Activated CD4-positive, alpha-beta T cell treated with anti-CD3 and anti-CD28 coated beads for 24 hours (primary cell): ENCODE measurements around the gene ENDOD1.

Source experiments
- DNase-seq, 2 donors: peaks; one replicate each; pipeline ENCODE4 v3.0.0-alpha.2; 2020; ENCODE audit warnings: low read depth in 2 of 2

Gene ENDOD1

DNA sequence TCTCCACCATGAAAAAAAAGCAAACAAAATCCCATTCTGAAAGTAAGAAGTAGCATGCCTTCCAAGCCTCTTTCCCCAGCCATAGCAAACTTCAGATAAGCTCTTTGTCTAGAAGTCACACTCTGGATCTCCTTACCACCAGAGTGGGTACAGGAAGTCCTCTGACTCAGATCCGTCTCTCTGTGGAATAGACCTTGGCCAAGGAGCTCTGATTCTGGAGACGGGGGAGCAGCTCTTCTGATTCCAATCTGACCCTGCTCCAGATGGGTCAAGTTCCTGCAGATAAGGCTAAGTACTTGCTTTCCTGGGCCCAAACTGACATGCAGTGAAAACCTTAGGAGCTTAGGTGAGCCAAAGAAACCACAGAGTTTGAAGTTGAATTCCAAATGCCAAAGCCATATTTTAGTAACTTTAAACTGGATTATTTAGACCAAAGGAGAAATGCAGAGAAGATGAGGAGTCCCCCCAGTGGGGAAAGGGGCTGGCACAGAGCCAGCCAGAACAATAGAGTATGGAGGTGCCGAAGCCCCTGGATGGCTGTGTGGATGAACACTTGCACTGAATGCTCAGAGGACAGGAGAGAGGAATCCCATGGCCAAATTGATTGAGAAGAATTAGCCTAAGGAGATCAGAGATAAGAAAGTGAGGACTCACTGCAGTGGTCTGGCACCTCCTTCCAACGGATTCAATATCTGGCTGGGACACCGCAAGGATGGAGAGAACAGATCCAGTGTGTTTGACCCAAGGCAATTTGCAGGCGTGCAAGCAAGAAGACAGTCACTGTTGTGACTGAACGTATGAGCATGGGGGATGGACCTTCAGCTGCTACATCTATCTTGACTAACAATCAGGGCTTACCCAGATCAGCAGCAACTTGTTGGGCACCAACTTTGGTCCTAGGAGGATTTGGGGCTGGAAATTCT is 54.9 kb downstream of the ENDOD1 start:
- no peak for DNase-seq

DNA sequence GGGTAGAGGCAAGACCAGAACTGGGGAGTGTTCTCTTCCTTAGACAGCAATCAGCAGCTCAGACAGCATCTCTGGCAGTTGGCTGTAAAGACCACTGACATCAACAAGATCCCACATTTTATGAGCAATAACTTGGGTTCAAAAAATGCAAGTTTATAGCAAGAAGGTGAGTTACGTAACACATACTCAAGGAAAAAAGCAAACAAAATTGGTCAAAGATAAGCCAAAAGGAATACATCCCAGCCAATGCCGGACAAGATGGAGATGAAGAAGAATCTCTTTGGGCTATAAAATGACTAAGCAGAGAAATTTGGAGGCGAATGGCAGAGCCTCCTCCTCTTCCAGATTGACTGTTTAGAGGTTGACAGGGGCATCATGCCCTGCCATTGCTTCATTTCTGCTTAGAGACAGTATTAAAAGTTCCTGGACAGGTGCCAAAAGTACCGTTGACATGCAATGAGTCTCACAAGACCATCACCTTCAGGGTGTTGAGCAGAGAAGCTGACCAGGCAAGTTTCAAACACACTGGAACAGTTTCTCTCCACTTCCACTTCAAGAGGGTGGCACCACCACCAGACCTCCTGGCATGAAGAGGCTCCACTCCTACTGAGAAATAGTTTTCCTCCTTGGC is 55.9 kb downstream of the ENDOD1 start:
- no peak for DNase-seq

- no peak for DNase-seq
Observed at GRCh38 chr11:95147364-95147905, 57.8 kb downstream of the ENDOD1 start.

GRCh38 chr11:95148406-95148805 is 58.8 kb downstream of the ENDOD1 start:
- DNase-seq = no peak

GRCh38 chr11:95148938-95149337 is 59.3 kb downstream of the ENDOD1 start:
- no peak for DNase-seq

DNA sequence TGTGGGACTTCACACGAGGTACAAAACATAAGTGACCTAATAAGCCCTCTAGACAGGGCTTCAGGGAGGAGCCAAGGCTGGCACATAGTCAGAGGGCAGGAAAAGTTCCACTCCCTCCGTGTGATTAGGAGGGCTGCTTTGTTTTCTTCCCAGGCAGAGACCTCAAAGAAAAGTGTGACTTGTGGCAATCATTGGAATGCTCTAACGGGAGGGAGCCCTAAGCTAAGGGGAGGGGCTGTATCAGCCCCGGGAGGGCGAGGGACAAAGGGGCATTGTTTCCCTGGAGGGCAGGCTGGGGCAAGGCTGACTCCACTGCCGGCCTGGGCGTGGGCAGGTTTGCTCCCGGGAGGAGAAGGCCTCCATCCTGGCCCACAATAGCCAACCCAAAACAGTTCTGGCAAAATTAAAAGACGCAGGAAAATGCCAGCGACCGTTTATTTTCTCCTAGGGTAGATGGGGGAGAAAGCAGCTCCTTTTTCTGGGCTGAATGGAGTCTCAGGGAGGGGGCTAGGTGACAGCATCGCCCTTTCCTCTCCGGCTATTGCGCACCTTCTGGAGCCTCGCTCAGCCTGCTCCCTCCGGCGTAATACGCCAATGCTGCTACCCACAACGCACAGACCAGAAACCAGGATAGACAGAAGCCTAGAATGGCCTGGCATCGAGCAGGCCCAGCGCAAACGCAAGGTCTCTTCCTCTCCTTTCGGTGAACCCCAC is 60.2 kb downstream of the ENDOD1 start:
- DNase-seq = no peak

DNA sequence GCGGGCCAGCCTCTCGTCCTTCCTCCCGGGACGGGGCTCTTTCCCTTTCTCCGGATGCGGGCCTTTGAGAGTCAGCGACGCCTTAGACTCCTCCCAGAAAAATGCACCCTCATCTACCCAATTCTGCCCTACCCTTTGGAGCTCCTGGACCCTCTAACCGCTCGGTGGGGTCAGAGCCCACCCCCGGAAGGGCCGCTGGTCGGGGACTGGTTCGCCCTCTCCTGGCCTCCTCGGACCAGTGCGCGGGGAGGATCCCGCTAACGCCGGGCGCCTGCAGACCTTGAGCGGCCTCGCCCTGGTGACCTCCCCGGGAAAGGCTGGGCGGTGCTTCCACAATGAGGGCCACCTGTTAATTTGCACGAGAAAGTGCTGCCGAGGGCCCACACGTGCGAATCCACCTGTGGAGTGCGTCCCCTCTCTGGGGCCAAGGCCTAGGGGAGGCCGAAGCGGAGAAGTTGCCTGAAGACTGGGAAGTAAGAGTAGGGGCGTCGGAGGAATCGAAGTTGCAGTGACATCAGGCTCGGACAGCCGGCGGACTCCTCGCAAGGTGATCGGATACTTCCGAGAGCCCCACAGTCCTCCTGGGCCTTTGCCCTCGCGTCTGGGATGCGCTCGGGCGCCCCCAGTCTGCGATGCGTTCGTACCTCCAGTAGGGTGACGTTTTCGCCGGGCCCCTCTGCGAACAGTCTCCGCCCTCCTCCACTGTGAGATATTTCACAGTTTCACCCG is 61.5 kb downstream of the ENDOD1 start:
- peak; percentile 77 to 87 for DNase-seq

- no peak for DNase-seq
Observed at GRCh38 chr11:95152876-95153856, 63.5 kb downstream of the ENDOD1 start.

GRCh38 chr11:95153857-95154246 is 64.2 kb downstream of the ENDOD1 start:
- DNase-seq = no peak

DNA sequence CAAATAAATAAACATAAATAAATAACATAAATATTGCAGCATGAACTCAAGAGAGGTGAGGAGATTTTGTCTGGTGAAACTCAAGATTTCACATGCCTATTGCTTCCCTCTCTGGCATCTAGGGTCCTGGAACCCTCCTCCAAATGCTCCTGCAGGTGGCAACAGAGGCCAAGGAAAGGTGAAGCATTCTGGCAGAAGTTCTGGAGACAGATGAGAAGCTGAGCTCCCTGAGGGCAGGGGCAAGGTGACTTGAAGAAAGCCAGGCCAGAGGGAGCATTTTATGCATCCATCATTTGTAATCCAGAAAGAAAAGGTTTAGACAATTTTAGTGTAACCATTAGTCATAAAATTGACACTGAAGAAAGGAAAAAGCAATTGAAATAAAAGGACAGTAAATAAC is 64.9 kb downstream of the ENDOD1 start:
- DNase-seq = no peak

- DNase-seq = no peak
Observed at GRCh38 chr11:95155385-95155784, 65.7 kb downstream of the ENDOD1 start.

GRCh38 chr11:95156133-95156721 is 66.6 kb downstream of the ENDOD1 start:
- DNase-seq = no peak

- no peak for DNase-seq
Observed at GRCh38 chr11:95156916-95157541, 67.4 kb downstream of the ENDOD1 start.

DNA sequence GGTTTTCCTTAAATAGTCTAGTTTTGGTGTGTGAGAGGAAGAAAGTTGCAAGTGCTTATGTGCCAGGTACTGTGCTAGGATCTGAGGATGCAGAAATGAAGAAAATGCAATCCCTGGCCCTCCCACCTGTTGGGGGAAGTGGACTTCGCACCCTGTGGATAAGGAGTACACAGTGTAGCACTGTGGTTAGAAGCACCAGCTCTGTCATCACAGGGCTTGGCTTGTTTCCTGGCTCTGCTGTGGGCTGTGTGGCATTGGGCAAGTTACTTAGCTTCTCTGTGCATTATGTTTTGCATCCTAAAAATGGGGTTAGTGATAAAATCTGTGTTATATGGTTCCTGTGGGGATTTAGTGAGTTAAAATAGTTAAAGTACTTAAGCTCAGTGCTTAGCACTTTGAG is 68.2 kb downstream of the ENDOD1 start:
- DNase-seq = no peak

DNA sequence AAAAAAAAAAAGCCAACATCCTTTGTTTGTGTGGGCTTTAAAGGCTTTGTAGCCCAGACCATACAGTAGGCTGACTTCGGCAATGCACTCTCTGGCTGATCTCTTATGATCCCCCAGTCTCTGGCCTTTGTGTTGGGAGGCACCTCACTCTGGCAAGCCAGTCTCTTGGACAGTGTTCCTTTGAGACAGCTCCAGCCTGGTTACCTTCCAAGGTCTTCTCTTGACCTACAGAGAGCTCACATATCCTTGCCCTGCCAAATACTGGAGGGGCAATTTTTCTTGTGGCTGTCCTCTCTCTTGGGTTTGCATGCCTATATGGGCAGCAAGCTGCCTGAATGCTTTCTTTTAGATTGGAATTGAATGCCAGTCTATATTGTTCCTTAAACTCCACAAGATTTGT is 71.6 kb downstream of the ENDOD1 start:
- DNase-seq = no peak

- DNase-seq = no peak
Observed at GRCh38 chr11:95163106-95163505, 73.5 kb downstream of the ENDOD1 start.

GRCh38 chr11:95165638-95166037 is 76.0 kb downstream of the ENDOD1 start:
- no peak for DNase-seq

DNA sequence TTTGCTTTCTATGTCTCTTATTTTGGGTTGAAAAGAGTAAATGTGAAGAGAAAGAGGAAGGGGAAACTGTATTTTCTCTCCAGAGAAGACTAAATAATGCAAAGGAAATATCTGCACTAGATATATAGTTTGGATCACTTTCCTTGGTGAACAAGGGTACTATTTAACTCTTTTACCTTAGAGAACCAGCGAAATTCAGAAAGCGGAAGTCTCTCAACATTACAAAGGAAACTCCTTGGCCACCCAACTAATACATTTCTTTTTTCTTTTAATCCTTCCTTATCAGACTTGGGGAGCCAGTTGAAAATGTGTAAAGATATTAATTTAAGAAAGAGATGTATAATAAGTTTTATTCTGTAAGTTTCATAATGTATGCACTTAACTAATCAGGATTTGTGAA is 77.1 kb downstream of the ENDOD1 start:
- no peak for DNase-seq

GRCh38 chr11:95170294-95170693 is 80.6 kb downstream of the ENDOD1 start:
- no peak for DNase-seq
